Mesodermal cell (in vitro differentiated cells): ENCODE measurements around the gene SETD1B.
"Not testable (repeated sequence)": the region's sequence is repeated elsewhere in the genome, so short reads cannot be mapped to it uniquely, and the experiment has no call there.

Source experiments
- H3K27ac ChIP-seq: 2 replicates; pipeline ENCODE4 v1.7.0; 2013; ENCODE audit warnings: mild to moderate bottlenecking, low read depth, low read length, moderate library complexity; ENCODE audit not compliant: severe bottlenecking
- H3K36me3 ChIP-seq: 2 replicates; pipeline ENCODE4 v1.7.1; 2013; ENCODE audit warnings: mild to moderate bottlenecking, low read length, moderate library complexity; ENCODE audit not compliant: control insufficient read depth, insufficient read depth
- H3K4me1 ChIP-seq: one replicate; pipeline ENCODE4 v1.7.1; 2013; ENCODE audit warnings: mild to moderate bottlenecking, low read length; ENCODE audit not compliant: insufficient read depth, control insufficient read depth, poor library complexity, severe bottlenecking
- H3K4me3 ChIP-seq: 2 replicates; pipeline ENCODE4 v1.7.0; 2013; ENCODE audit warnings: low read length, control low read depth, mild to moderate bottlenecking; ENCODE audit not compliant: insufficient read depth, poor library complexity, severe bottlenecking; ENCODE audit errors: extremely low read depth
- H3K9me3 ChIP-seq: 2 replicates; pipeline ENCODE4 v1.7.1; 2013; ENCODE audit warnings: mild to moderate bottlenecking, low read length, moderate library complexity; ENCODE audit not compliant: control insufficient read depth
- WGBS, 2 experiments: methylation state at CpG; one replicate each; pipeline ENCODE4 v1.1.5; 2013; ENCODE audit warnings: missing lambda C conversion rate in 2 of 2; ENCODE audit not compliant: insufficient coverage in 2 of 2; 5-methylcytosine and 5-hydroxymethylcytosine counted together

The SETD1B gene

GRCh38 chr12:121845701-121846100, 41.9 kb downstream of the SETD1B start:
- no peaks in the 10 kb centered on the region for H3K9me3 ChIP-seq
- no peaks in the 10 kb centered on the region for H3K36me3 ChIP-seq
- no peak overlapping the region for H3K27ac ChIP-seq
- H3K4me3 ChIP-seq = no peak overlapping the region
- 100% methylated on average over 1 of the region's 1 CpG for WGBS, 2 experiments
- H3K4me1 ChIP-seq = peaks cover 6% of the 10 kb centered on the region

GRCh38 chr12:121849211-121849610, 45.4 kb downstream of the SETD1B start:
- Histone ChIP-seq H3K27ac (no peak overlapping the region), H3K4me1 (no peaks in the 10 kb centered on the region), H3K36me3 (no peaks in the 10 kb centered on the region), H3K9me3 (no peaks in the 10 kb centered on the region), H3K4me3 (no peak overlapping the region)
- 96 to 100% methylated on average over 1 to 3 of the region's 6 CpGs for WGBS, 2 experiments

DNA sequence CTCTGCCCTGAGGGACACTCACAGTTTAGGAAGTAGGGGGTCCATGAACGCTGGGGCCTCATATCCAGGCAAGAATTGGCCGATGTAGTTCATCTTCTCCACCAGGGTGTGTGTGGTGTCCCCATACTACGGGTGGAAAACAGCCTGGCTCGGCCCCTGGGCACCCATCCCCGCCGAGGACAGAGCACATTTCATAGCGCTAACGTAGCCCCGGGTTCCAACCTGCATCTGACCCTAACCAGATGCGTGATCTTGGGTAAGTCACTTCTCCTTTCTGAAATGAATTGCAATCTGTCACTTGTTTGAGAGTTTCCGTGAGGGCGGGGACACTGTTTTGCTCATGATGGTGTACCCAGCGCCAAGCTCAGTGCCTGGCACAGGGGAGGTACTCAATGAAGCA, 45.9 kb downstream of the SETD1B start:
- H3K4me3 ChIP-seq = no peak overlapping the region

DNA sequence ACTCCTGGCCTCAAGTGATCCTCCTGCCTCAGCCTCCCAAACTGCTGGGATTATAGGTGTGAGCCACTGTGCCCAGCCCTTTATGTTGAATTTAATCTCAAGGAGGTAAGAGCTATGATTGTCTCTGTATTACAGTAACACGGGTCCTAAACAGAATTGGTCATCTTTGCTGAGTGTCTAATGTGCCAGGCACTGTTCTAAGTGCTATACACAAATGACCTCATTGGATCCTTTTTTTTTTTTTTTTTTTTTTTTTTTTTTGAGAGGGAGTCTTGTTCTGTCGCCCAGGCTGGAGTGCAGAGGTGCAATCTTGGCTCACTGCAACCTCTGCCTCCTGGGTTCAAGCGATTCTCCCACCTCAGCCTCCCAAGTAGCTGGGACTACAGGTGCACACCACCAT, 48.6 kb downstream of the SETD1B start:
- H3K36me3 ChIP-seq, H3K4me3 ChIP-seq, H3K27ac ChIP-seq, H3K9me3 ChIP-seq, H3K4me1 ChIP-seq: not testable (repeated sequence)
- WGBS, 2 experiments = 0% methylated on average over 1 of the region's 3 CpGs; no CpG with 5 or more reads in 1 of the 2 experiments

More for the DNA sequence above, 45.9 kb downstream of the SETD1B start:
- WGBS, 2 experiments = 85 to 89% methylated on average over 11 to 13 of the region's 13 CpGs
- no peaks in the 10 kb centered on the region for H3K4me1 ChIP-seq
- no peak overlapping the region for H3K27ac ChIP-seq
- H3K9me3 ChIP-seq = no peaks in the 10 kb centered on the region
- no peaks in the 10 kb centered on the region for H3K36me3 ChIP-seq

- Histone ChIP-seq H3K4me1 (peaks cover 36% of the 10 kb centered on the region), H3K4me3 (no peak overlapping the region), H3K9me3 (no peaks in the 10 kb centered on the region), H3K27ac (peak overlapping the region; percentile 45), H3K36me3 (no peaks in the 10 kb centered on the region)
- WGBS, 2 experiments = 80 to 82% methylated on average over 4 to 8 of the region's 11 CpGs
Measured at GRCh38 chr12:121857322-121858246, 53.8 kb downstream of the SETD1B start.

DNA sequence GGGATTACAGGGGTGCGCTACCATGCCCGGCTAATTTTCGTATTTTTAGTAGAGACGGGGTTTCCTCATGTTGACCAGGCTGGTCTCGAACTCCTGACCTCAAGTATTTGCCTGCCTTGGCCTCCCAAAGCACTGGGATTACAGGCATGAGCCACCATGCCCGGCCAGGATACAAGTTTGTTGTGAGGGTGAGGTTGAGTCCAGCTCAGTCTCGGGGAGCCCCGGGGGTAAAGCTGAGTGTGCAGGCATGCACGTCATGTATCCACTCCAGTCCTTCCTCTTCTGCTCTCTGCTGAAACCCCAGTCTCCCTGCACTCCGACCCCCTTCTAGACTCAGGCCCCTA, 54.5 kb downstream of the SETD1B start:
- 93 to 97% methylated on average over 2 to 8 of the region's 10 CpGs for WGBS, 2 experiments
- H3K27ac ChIP-seq = peak overlapping the region; percentile 97
- H3K4me3 ChIP-seq = no peak overlapping the region
- H3K4me1 ChIP-seq = peaks cover 36% of the 10 kb centered on the region
- H3K36me3 ChIP-seq = no peaks in the 10 kb centered on the region
- no peaks in the 10 kb centered on the region for H3K9me3 ChIP-seq

DNA sequence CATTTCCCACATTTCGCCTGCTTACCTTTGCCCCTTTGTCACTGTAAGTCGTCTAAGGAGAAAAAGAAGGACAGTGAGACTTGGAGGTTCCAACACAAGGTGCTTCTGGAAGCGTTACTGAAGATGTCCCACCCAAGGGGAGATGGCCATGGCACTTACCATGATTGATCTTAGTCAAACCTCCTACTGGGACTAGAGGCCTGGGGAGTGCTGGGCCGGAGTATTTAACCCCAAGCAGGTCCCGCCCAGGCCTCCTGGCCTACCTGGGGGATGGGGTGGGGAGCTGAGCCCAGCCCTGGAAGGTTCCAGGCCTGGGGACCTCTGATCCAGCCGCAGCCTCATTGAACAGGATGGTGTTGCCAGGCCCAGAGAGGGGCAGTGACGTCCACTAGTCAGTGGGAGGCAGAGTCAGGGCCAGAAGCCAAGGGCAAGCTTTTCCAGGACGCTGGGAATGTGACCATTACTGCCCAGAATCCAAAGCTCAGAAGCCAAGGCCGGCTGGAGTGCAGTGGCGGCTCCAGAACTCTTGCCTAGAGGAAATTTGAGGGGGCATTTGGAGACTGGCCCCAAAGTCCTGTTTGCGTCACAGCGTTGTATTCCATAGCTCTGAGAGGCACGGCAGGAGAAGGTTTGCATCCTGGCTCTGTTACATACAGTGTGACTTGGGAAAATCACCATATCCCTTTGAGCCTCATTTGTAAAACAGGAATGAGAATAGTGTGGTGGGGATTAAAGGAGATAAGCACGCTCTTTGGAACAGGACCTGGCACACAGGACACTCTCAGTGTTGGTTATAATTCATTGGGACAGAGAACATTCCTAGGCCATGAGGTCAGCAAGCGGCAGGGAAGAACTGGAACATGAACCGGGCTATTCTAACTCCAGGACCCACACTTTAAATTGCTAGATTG, 55.1 kb downstream of the SETD1B start, which contains the start of gene HPD:
HPD (minus strand) TSS at position 198 of the 911 bp plus-strand sequence; CDS start at position 162, 36 bp downstream.
- H3K36me3 ChIP-seq = no peaks in the 10 kb centered on the region
- H3K4me3 ChIP-seq = no peak within 1 kb of the TSS
- 63 to 64% methylated on average over 11 to 13 of the region's 16 CpGs for WGBS, 2 experiments
- H3K4me1 ChIP-seq = peaks cover 36% of the 10 kb centered on the region
- peak within 1 kb of the TSS; percentile 97 for H3K27ac ChIP-seq
- no peaks in the 10 kb centered on the region for H3K9me3 ChIP-seq

DNA sequence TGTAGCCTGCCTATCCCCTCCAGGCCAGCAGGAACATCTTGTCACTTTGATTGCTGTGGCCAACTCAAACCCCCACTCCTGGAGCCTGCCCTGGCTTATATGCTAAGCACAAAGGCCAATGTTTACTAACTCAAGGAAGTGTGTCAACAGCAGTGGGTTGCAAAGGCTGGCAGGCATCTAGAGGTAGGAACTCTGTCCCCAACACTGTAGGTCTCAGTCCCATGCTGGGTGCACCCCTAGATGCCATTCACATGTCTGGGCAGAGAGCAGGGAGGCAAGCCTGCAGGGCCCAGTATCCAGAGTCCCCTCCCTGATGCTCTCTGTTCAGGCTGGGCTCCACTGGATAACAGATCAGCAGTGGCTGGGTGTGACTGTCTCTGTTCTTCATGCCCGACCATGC, 56.4 kb downstream of the SETD1B start:
- Histone ChIP-seq H3K36me3 (no peaks in the 10 kb centered on the region), H3K4me1 (peaks cover 36% of the 10 kb centered on the region), H3K27ac (peak overlapping the region; percentile 97), H3K9me3 (no peaks in the 10 kb centered on the region), H3K4me3 (no peak overlapping the region)
- WGBS, 2 experiments = 78 to 80% methylated on average over 1 of the region's 1 CpG

DNA sequence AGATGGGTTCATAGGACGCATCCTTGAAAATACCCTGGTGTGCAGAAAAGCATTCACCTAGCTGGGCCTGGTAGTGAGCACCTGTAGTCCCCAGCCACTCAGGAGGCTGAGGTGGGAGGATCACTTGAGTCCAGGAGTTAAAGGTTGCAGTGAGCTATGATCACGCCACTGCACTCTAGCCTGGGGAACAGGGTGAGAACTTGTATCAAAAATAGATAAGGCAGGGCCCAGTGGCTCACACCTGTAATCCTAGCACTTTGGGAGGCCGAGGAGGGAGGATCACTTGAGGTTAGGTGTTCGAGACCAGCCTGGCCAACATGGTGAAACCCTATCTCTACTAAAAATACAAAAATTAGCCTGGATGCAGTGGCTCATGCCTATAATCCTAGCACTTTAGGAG, 56.9 kb downstream of the SETD1B start:
- 85 to 96% methylated on average over 3 to 4 of the region's 4 CpGs for WGBS, 2 experiments
- not testable (repeated sequence) for H3K4me3 ChIP-seq, H3K9me3 ChIP-seq, H3K36me3 ChIP-seq
- Histone ChIP-seq H3K4me1 (peaks cover 36% of the 10 kb centered on the region), H3K27ac (peak overlapping the region; percentile 97)

- Histone ChIP-seq H3K4me1 (peaks cover 36% of the 10 kb centered on the region), H3K36me3 (no peaks in the 10 kb centered on the region), H3K27ac (peak overlapping the region; percentile 82), H3K9me3 (no peaks in the 10 kb centered on the region), H3K4me3 (no peak overlapping the region)
- WGBS, 2 experiments = 61 to 64% methylated on average over 10 to 11 of the region's 11 CpGs
Measured at GRCh38 chr12:121861636-121862254, 57.9 kb downstream of the SETD1B start.
